SK-N-SH (cell line): Measurements from ENCODE around the gene COL23A1.

ENCODE experiments used
- EP300 ChIP-seq, 2 experiments: IDR thresholded peaks; 2 replicates each; pipeline versions ENCODE4 v1.4.0 to v1.6.1; 2012; ENCODE audit warnings: borderline replicate concordance in 1 of 2, low read depth in 1 of 2, low read length in 1 of 2
- FOXM1 ChIP-seq: IDR thresholded peaks from 2 replicates; pipeline ENCODE4 v1.4.0; 2012; ENCODE audit warnings: low read depth, mild to moderate bottlenecking
- TF ChIP-seq, protein P1 (sequence below): fragments of 200-600 bp; sonication (generic); IDR thresholded peaks from 2 replicates; pipeline ENCODE4 v1.6.1; 2017; ENCODE audit warnings: antibody characterized with exemption, mild to moderate bottlenecking, moderate library complexity
- TF ChIP-seq, protein P2 (sequence below): fragments of 150-350 bp; IDR thresholded peaks from 2 replicates; pipeline ENCODE4 v1.6.1; 2017; ENCODE audit warnings: antibody characterized with exemption, low read length, low read depth, borderline replicate concordance

DNA sequence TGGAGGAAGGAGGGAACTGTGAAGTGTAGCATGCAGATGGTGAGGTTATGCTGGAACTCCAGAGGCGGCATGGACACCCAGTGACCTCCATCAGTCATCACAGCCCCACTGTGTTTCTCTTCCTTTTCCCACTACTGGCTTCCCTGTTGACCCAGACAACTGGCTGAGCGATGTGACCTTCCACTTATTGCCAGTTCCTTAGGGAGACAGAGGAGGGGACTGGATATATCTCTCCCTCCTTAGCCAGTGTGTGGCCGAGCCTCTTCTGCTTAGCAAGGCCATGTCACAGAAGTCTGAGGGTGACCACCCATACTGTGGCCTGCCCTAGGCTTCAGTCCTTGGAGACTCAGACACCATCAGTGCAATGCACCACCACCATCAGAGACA is 354.6 kb downstream of the COL23A1 start:
- TF ChIP-seq, protein P1, sequence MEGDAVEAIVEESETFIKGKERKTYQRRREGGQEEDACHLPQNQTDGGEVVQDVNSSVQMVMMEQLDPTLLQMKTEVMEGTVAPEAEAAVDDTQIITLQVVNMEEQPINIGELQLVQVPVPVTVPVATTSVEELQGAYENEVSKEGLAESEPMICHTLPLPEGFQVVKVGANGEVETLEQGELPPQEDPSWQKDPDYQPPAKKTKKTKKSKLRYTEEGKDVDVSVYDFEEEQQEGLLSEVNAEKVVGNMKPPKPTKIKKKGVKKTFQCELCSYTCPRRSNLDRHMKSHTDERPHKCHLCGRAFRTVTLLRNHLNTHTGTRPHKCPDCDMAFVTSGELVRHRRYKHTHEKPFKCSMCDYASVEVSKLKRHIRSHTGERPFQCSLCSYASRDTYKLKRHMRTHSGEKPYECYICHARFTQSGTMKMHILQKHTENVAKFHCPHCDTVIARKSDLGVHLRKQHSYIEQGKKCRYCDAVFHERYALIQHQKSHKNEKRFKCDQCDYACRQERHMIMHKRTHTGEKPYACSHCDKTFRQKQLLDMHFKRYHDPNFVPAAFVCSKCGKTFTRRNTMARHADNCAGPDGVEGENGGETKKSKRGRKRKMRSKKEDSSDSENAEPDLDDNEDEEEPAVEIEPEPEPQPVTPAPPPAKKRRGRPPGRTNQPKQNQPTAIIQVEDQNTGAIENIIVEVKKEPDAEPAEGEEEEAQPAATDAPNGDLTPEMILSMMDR, result no peak
- no peak for TF ChIP-seq FOXM1
- TF ChIP-seq EP300 (IDR thresholded peaks at IDR 0.05; ENCODE audit: borderline replicate concordance in 1 of 2, low read depth in 1 of 2, low read length in 1 of 2), result no peak
- TF ChIP-seq, protein P2, sequence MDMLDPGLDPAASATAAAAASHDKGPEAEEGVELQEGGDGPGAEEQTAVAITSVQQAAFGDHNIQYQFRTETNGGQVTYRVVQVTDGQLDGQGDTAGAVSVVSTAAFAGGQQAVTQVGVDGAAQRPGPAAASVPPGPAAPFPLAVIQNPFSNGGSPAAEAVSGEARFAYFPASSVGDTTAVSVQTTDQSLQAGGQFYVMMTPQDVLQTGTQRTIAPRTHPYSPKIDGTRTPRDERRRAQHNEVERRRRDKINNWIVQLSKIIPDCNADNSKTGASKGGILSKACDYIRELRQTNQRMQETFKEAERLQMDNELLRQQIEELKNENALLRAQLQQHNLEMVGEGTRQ, result no peak
